Femur (tissue), 1 donor: ENCODE measurements around the gene SCN4A.
"Not testable (repeated sequence)": the region's sequence is repeated elsewhere in the genome, so short reads cannot be mapped to it uniquely, and the experiment has no call there.

Experiments
- DNase-seq: peaks from one replicate; pipeline ENCODE4 v3.0.0-alpha.2; 2017

SCN4A gene

GRCh38 chr17:63911041-63911635 is 61.6 kb downstream of the SCN4A start, which contains the start of gene CSHL1:
Gene CSHL1, minus strand, starts transcription at chr17:63911258. Its CDS starts 62 bp downstream, at chr17:63911196.
- no peak for DNase-seq

GRCh38 chr17:63910096-63910495 is 62.6 kb downstream of the SCN4A start:
- DNase-seq, result no peak

GRCh38 chr17:63909586-63909985 is 63.1 kb downstream of the SCN4A start:
- not testable (repeated sequence) for DNase-seq

GRCh38 chr17:63907161-63907778 is 65.4 kb downstream of the SCN4A start:
- DNase-seq, result not testable (repeated sequence)

GRCh38 chr17:63904796-63905195 is 67.9 kb downstream of the SCN4A start:
- not testable (repeated sequence) for DNase-seq

GRCh38 chr17:63903787-63904201 is 68.9 kb downstream of the SCN4A start:
- not testable (repeated sequence) for DNase-seq

- not testable (repeated sequence) for DNase-seq
Observed at GRCh38 chr17:63901971-63902370, 70.7 kb downstream of the SCN4A start.

GRCh38 chr17:63898899-63899798 is 73.6 kb downstream of the SCN4A start:
- not testable (repeated sequence) for DNase-seq

- not testable (repeated sequence) for DNase-seq
Observed at GRCh38 chr17:63896524-63897354, 76.0 kb downstream of the SCN4A start, which contains the start of gene CSH1. Gene CSH1, minus strand, starts transcription at chr17:63896574. Its CDS starts 63 bp downstream, at chr17:63896511.

GRCh38 chr17:63894821-63895220 is 77.9 kb downstream of the SCN4A start:
- not testable (repeated sequence) for DNase-seq

- not testable (repeated sequence) for DNase-seq
Observed at GRCh38 chr17:63894021-63894420, 78.7 kb downstream of the SCN4A start.

GRCh38 chr17:63892316-63893037 is 80.2 kb downstream of the SCN4A start:
- DNase-seq, result not testable (repeated sequence)

- not testable (repeated sequence) for DNase-seq
Observed at GRCh38 chr17:63889026-63889848, 83.5 kb downstream of the SCN4A start.
